Ovary (tissue), 3 donors: ENCODE measurements around the gene GPC6.

Experiments used
- CTCF ChIP-seq, 3 donors: fragments of 450-650 bp in 2 of 3; fragments of 200-600 bp in 1 of 3; IDR thresholded peaks; one replicate each; pipeline versions ENCODE4 v1.5.1 to v1.8.0; 2016 to 2022; ENCODE audit warnings: antibody characterized with exemption in 3 of 3, mild to moderate bottlenecking in 1 of 3
- EP300 ChIP-seq: sonication (generic); formaldehyde crosslinking; IDR thresholded peaks from one replicate; pipeline ENCODE4 v1.6.1; 2017; ENCODE audit warnings: antibody characterized with exemption
- POLR2A ChIP-seq: fragments of 450-650 bp; IDR thresholded peaks from one replicate; pipeline ENCODE4 v1.6.1; 2017; ENCODE audit warnings: antibody characterized with exemption, mild to moderate bottlenecking, moderate library complexity
- donor health status: DM: no; HTN: no; CAD: no.

GRCh38 chr13:93614776-93615175 lies 388.2 kb downstream of the GPC6 start:
- TF ChIP-seq CTCF (IDR thresholded peaks at IDR 0.05): no peak
- TF ChIP-seq POLR2A: no peak
- no peak for TF ChIP-seq EP300
